Breast epithelium (tissue), 4 donors: ENCODE measurements around the gene TNMD. TPM values are rescaled to one million over a fixed set of nuclear protein-coding genes. Genes with fewer than 3 reads are reported as not detected.

Source experiments
- DNase-seq, 2 donors: peaks; one replicate each; pipeline ENCODE4 v3.0.0-alpha.2; 2019; ENCODE audit warnings: low spot score in 2 of 2
- H3K27ac ChIP-seq, 2 donors: fragments of 200-600 bp; sonication (generic) in 1 of 2; one replicate each; pipeline ENCODE4 v1.5.1; 2016 to 2019; ENCODE audit warnings: mild to moderate bottlenecking in 1 of 2
- H3K27me3 ChIP-seq, 2 donors: fragments of 200-600 bp; sonication (generic) in 1 of 2; one replicate each; pipeline versions ENCODE4 v1.5.1 to v1.6.0; 2017 to 2019; ENCODE audit warnings: control low read depth in 1 of 2, mild to moderate bottlenecking in 1 of 2
- H3K36me3 ChIP-seq: fragments of 200-600 bp; one replicate; pipeline ENCODE4 v1.5.1; 2019
- H3K4me1 ChIP-seq, 2 donors: fragments of 200-600 bp; sonication (generic); one replicate each; pipeline ENCODE4 v1.5.1; 2016 to 2019; ENCODE audit warnings: control low read depth in 1 of 2
- H3K4me3 ChIP-seq, 3 donors: fragments of 200-600 bp; sonication (generic); 1 replicate in 2 of 3; 2 replicates in 1 of 3; pipeline ENCODE4 v1.5.1; 2016 to 2019; ENCODE audit warnings: mild to moderate bottlenecking in 3 of 3, moderate library complexity in 2 of 3
- H3K9me3 ChIP-seq, 2 donors: fragments of 200-600 bp; sonication (generic) in 1 of 2; one replicate each; pipeline ENCODE4 v1.5.1; 2016 to 2019; ENCODE audit warnings: control low read depth in 1 of 2
- CTCF ChIP-seq, 3 donors: fragments of 450-650 bp; IDR thresholded peaks; one replicate each; pipeline ENCODE4 v1.5.1; 2016 to 2017; ENCODE audit warnings: antibody characterized with exemption in 3 of 3, mild to moderate bottlenecking in 3 of 3, moderate library complexity in 3 of 3
- POLR2A ChIP-seq: fragments of 450-650 bp; IDR thresholded peaks from one replicate; pipeline ENCODE4 v1.6.1; 2016; ENCODE audit warnings: antibody characterized with exemption, mild to moderate bottlenecking, moderate library complexity
- POLR2AphosphoS5 ChIP-seq, 3 donors: sonication (generic); formaldehyde crosslinking; IDR thresholded peaks; one replicate each; pipeline ENCODE4 v1.6.1; 2017; ENCODE audit warnings: antibody characterized with exemption in 3 of 3
- intact Hi-C: fragments of 100-400 bp; cut with DNase I; formaldehyde crosslinking; loops from one replicate; pipeline ENCODE4 v1.15.1; 2023; ENCODE audit warnings: low total_unique reads
- total RNA-seq, 3 donors: library from RNA; depleted of rRNA; stranded (reverse); fragments of >200 nt; gene quantifications; one replicate each; pipeline ENCODE4 v1.1.0, GENCODE V29; 2016

Gene TNMD
- total RNA-seq, 3 donors from 2014 or later = 1.3 to 16.6 (median 7.5) TPM

GRCh38 chrX:100648458-100649417, 64.0 kb downstream of the TNMD start:
- Histone ChIP-seq H3K27me3 (peaks cover 0 to 50% of the 10 kb centered on the region in 2 donors), H3K4me1 (no peaks in the 10 kb centered on the region), H3K36me3 (no peaks in the 10 kb centered on the region), H3K4me3 (peak overlapping the region in 1 of 3 donors; percentile 1), H3K27ac (peak overlapping the region; percentile 69 to 91), H3K9me3 (no peaks in the 10 kb centered on the region)
- intact Hi-C loops = no loop called here
- DNase-seq = no peak
- TF ChIP-seq CTCF (IDR thresholded peaks at IDR 0.05) (no peak), POLR2AphosphoS5 (IDR thresholded peaks at IDR 0.05) (no peak), POLR2A (no peak)

Other genes starting within 250 kb of the TNMD start
- gene PCDH19, start 174.7 kb upstream of the TNMD start, total RNA-seq = 1 to 10 TPM; 1.6 to 2.6 (median 1.8) TPM
- gene TSPAN6, start 51.9 kb downstream of the TNMD start, total RNA-seq = 10 to 100 TPM; 30.9 to 49.5 (median 40.6) TPM
- gene SRPX2, start 59.3 kb downstream of the TNMD start, total RNA-seq = 10 to 100 TPM; 15.2 to 61.0 (median 32.6) TPM
- gene SYTL4, start 147.2 kb downstream of the TNMD start, total RNA-seq = 10 to 100 TPM; 19.3 to 29.9 (median 25.2) TPM
- 10 to 100 TPM in 2 of 3 donors, 1 to 10 TPM in 1; 7.7 to 12.1 (median 11.8) TPM for gene CSTF2, start 235.5 kb downstream of the TNMD start, total RNA-seq